Stimulated activated naive CD8-positive, alpha-beta T cell treated with anti-CD3 and anti-CD28 coated beads, Interleukin-15, amount 100 ng/mL, for 72 hours (primary cell): ENCODE data around the gene LZTS2.

Source experiments
- ATAC-seq: fragments of 150-1000 bp; cut with Tn5 transposase; 2 replicates; pipeline ENCODE4 v1.10.0; 2021; ENCODE audit warnings: mild to moderate bottlenecking, moderate library complexity
- DNase-seq, 2 donors: peaks; one replicate each; pipeline ENCODE4 v3.0.0; 2021 to 2022
- H3K27ac Mint-ChIP-seq, 2 donors: one replicate each; pipeline ENCODE4 v1.8.0; 2022; ENCODE audit warnings: mild to moderate bottlenecking in 2 of 2, mixed read lengths in 2 of 2, moderate library complexity in 2 of 2
- H3K27me3 Mint-ChIP-seq: one replicate; pipeline ENCODE4 v1.8.0; 2022; ENCODE audit warnings: mixed read lengths
- H3K4me1 Mint-ChIP-seq: one replicate; pipeline ENCODE4 v1.8.0; 2022; ENCODE audit warnings: mild to moderate bottlenecking, mixed read lengths
- H3K4me3 Mint-ChIP-seq, 2 donors: one replicate each; pipeline ENCODE4 v1.8.0; 2022; ENCODE audit warnings: mild to moderate bottlenecking in 2 of 2, mixed read lengths in 2 of 2, moderate library complexity in 1 of 2
- H3K9me3 Mint-ChIP-seq, 2 donors: one replicate each; pipeline ENCODE4 v1.8.0; 2022; ENCODE audit warnings: mixed read lengths in 2 of 2

The LZTS2 gene

GRCh38 chr10:101042118-101042517 lies 42.5 kb downstream of the LZTS2 start:
- Mint-ChIP-seq H3K27me3 (peaks cover 21% of the 10 kb centered on the region), H3K9me3 (no peaks in the 10 kb centered on the region)

GRCh38 chr10:101042667-101043362 lies 43.2 kb downstream of the LZTS2 start:
- DNase-seq (peak; percentile 79 to 91), ATAC-seq (peak; percentile 95)
- Mint-ChIP-seq H3K9me3 (no peaks in the 10 kb centered on the region), H3K4me1 (peaks cover 31% of the 10 kb centered on the region), H3K27ac (peak overlapping the region; percentile 72 to 87), H3K4me3 (peak overlapping the region; percentile 87 to 89), H3K27me3 (peaks cover 28% of the 10 kb centered on the region)

More at GRCh38 chr10:101042118-101042517, 42.5 kb downstream of the LZTS2 start:
- DNase-seq (no peak), ATAC-seq (no peak)
- Mint-ChIP-seq H3K4me3 (peak overlapping the region; percentile 87 to 89), H3K27ac (peak overlapping the region in 1 of 2 donors; percentile 45), H3K4me1 (peaks cover 31% of the 10 kb centered on the region)

- Mint-ChIP-seq H3K27ac (peak overlapping the region in 1 of 2 donors; percentile 66), H3K4me3 (peak overlapping the region; percentile 87 to 89), H3K27me3 (peaks cover 33% of the 10 kb centered on the region), H3K4me1 (peaks cover 36% of the 10 kb centered on the region), H3K9me3 (no peaks in the 10 kb centered on the region)
- ATAC-seq (no peak), DNase-seq (no peak)
These were observed 43.7 kb downstream of the LZTS2 start for GRCh38 chr10:101043363-101043707.

GRCh38 chr10:101044117-101044516 lies 44.5 kb downstream of the LZTS2 start:
- no peak overlapping the region for H3K27ac Mint-ChIP-seq
- no peaks in the 10 kb centered on the region for H3K9me3 Mint-ChIP-seq
- H3K4me3 Mint-ChIP-seq, result no peak overlapping the region
- peaks cover 41% of the 10 kb centered on the region for H3K27me3 Mint-ChIP-seq
- no peak for DNase-seq
- ATAC-seq, result no peak
- peaks cover 44% of the 10 kb centered on the region for H3K4me1 Mint-ChIP-seq

- Mint-ChIP-seq H3K4me1 (peaks cover 51% of the 10 kb centered on the region), H3K27ac (no peak overlapping the region), H3K27me3 (peaks cover 63% of the 10 kb centered on the region), H3K9me3 (no peaks in the 10 kb centered on the region), H3K4me3 (no peak overlapping the region)
- ATAC-seq (no peak), DNase-seq (no peak)
These were observed 47.0 kb downstream of the LZTS2 start for GRCh38 chr10:101046332-101047238.

- Mint-ChIP-seq H3K27me3 (peaks cover 63% of the 10 kb centered on the region), H3K27ac (no peak overlapping the region), H3K4me1 (peaks cover 45% of the 10 kb centered on the region), H3K9me3 (no peaks in the 10 kb centered on the region), H3K4me3 (no peak overlapping the region)
- ATAC-seq (no peak), DNase-seq (no peak)
These were observed 47.7 kb downstream of the LZTS2 start for GRCh38 chr10:101047268-101047667.

GRCh38 chr10:101047961-101048892 lies 48.6 kb downstream of the LZTS2 start:
- peaks cover 63% of the 10 kb centered on the region for H3K27me3 Mint-ChIP-seq
- no peak for ATAC-seq

GRCh38 chr10:101050208-101051069 lies 50.8 kb downstream of the LZTS2 start:
- DNase-seq (peak; percentile 74 to 81), ATAC-seq (peak; percentile 88)
- Mint-ChIP-seq H3K4me1 (peaks cover 32% of the 10 kb centered on the region), H3K27ac (no peak overlapping the region), H3K27me3 (peaks cover 59% of the 10 kb centered on the region), H3K4me3 (peak overlapping the region; percentile 23 to 44), H3K9me3 (no peaks in the 10 kb centered on the region)

More at GRCh38 chr10:101047961-101048892, 48.6 kb downstream of the LZTS2 start:
- no peak for DNase-seq
- Mint-ChIP-seq H3K27ac (no peak overlapping the region), H3K4me1 (peaks cover 36% of the 10 kb centered on the region), H3K9me3 (no peaks in the 10 kb centered on the region), H3K4me3 (no peak overlapping the region)

GRCh38 chr10:101052285-101052684 lies 52.7 kb downstream of the LZTS2 start:
- Mint-ChIP-seq H3K4me3 (no peak overlapping the region), H3K4me1 (peaks cover 36% of the 10 kb centered on the region), H3K9me3 (no peaks in the 10 kb centered on the region), H3K27me3 (peaks cover 40% of the 10 kb centered on the region), H3K27ac (peak overlapping the region in 1 of 2 donors; percentile 61)
- ATAC-seq (no peak), DNase-seq (no peak)

- ATAC-seq (no peak), DNase-seq (no peak)
- Mint-ChIP-seq H3K4me3 (no peak overlapping the region), H3K9me3 (no peaks in the 10 kb centered on the region), H3K4me1 (peaks cover 30% of the 10 kb centered on the region), H3K27me3 (peaks cover 28% of the 10 kb centered on the region), H3K27ac (no peak overlapping the region)
These were observed 53.9 kb downstream of the LZTS2 start for GRCh38 chr10:101053516-101053915.

- ATAC-seq, result no peak
- no peak overlapping the region for H3K27ac Mint-ChIP-seq
These were observed 54.7 kb downstream of the LZTS2 start for GRCh38 chr10:101054351-101054750.

GRCh38 chr10:101054876-101055275 lies 55.3 kb downstream of the LZTS2 start:
- H3K4me1 Mint-ChIP-seq, result peaks cover 26% of the 10 kb centered on the region
- peaks cover 14% of the 10 kb centered on the region for H3K27me3 Mint-ChIP-seq
- no peak for DNase-seq
- ATAC-seq, result no peak
- no peaks in the 10 kb centered on the region for H3K9me3 Mint-ChIP-seq
- H3K4me3 Mint-ChIP-seq, result no peak overlapping the region
- no peak overlapping the region for H3K27ac Mint-ChIP-seq

More at GRCh38 chr10:101054351-101054750, 54.7 kb downstream of the LZTS2 start:
- H3K27me3 Mint-ChIP-seq, result peaks cover 20% of the 10 kb centered on the region
- H3K9me3 Mint-ChIP-seq, result no peaks in the 10 kb centered on the region
- H3K4me1 Mint-ChIP-seq, result peaks cover 26% of the 10 kb centered on the region
- H3K4me3 Mint-ChIP-seq, result no peak overlapping the region
- no peak for DNase-seq

- H3K27me3 Mint-ChIP-seq, result peaks cover 9% of the 10 kb centered on the region
- no peak overlapping the region for H3K27ac Mint-ChIP-seq
- ATAC-seq (no peak), DNase-seq (no peak)
- peaks cover 23% of the 10 kb centered on the region for H3K4me1 Mint-ChIP-seq
- no peaks in the 10 kb centered on the region for H3K9me3 Mint-ChIP-seq
- no peak overlapping the region for H3K4me3 Mint-ChIP-seq
These were observed 55.8 kb downstream of the LZTS2 start for GRCh38 chr10:101055411-101055810.

- DNase-seq (no peak), ATAC-seq (no peak)
- Mint-ChIP-seq H3K27me3 (peaks cover 2% of the 10 kb centered on the region), H3K27ac (peak overlapping the region in 1 of 2 donors; percentile 59), H3K9me3 (no peaks in the 10 kb centered on the region), H3K4me1 (peaks cover 18% of the 10 kb centered on the region), H3K4me3 (no peak overlapping the region)
These were observed 57.0 kb downstream of the LZTS2 start for GRCh38 chr10:101056365-101057151.
